Measurements from ENCODE around the gene MRPL4.

- TF ChIP-seq YY1 (IDR thresholded peaks at IDR 0.05; ENCODE audit: low read depth) (no peak), REST (IDR thresholded peaks at IDR 0.05; ENCODE audit: low read depth) (no peak), FOXM1 (IDR thresholded peaks at IDR 0.05; ENCODE audit: borderline replicate concordance, low read depth) (no peak), EP300 (IDR thresholded peaks at IDR 0.05; ENCODE audit: borderline replicate concordance) (no peak; the same call in 1 of the 2 replicates), ZBTB7A (IDR thresholded peaks at IDR 0.05; ENCODE audit: low read depth) (peak; percentile 67), MAX (IDR thresholded peaks at IDR 0.05) (no peak; the same call in none of the 2 replicates), TAF1 (IDR thresholded peaks at IDR 0.05; ENCODE audit: low read depth) (0 out of 2 replicates have a peak, but pooled peaks have one; percentile 27), CREB1 (IDR thresholded peaks at IDR 0.05; ENCODE audit: low read depth) (no peak), EGR1 (IDR thresholded peaks at IDR 0.05) (no peak), CEBPB (IDR thresholded peaks at IDR 0.05) (no peak), RAD21 (IDR thresholded peaks at IDR 0.05; ENCODE audit: low read depth) (no peak), TCF12 (IDR thresholded peaks at IDR 0.05; ENCODE audit: low read depth) (no peak), USF1 (IDR thresholded peaks at IDR 0.05) (no peak), NFIC (IDR thresholded peaks at IDR 0.05) (no peak)
These were observed 39.0 kb downstream of the MRPL4 start for GRCh38 chr19:10290876-10291553.
